Measurements from ENCODE around the gene CEP250. TPM values are rescaled to one million over a fixed set of nuclear protein-coding genes. Genes with fewer than 3 reads are reported as not detected.
"Not testable (repeated sequence)": the region's sequence is repeated elsewhere in the genome, so short reads cannot be mapped to it uniquely, and the experiment has no call there.

CEP250 gene
- total RNA-seq, 1 donor from 2014 or later, result 21.8 TPM

GRCh38 chr20:35529552-35529951, 74.2 kb downstream of the CEP250 start, which contains the start of gene C20orf173:
Gene C20orf173, minus strand, starts transcription at chr20:35529652. Its CDS starts 279 bp downstream, at chr20:35529373.
- DNase-seq, result no peak

- DNase-seq, result peak; percentile 3
Observed at GRCh38 chr20:35539756-35540212, 84.4 kb downstream of the CEP250 start.

GRCh38 chr20:35541118-35541782, 85.9 kb downstream of the CEP250 start:
- DNase-seq, result no peak

- peak; percentile 89 for DNase-seq
Observed at GRCh38 chr20:35541783-35542662, 86.6 kb downstream of the CEP250 start, which contains the start of gene ERGIC3. Gene ERGIC3, plus strand, starts transcription at chr20:35542078. Its CDS starts 20 bp downstream, at chr20:35542098.

GRCh38 chr20:35542990-35543389, 87.6 kb downstream of the CEP250 start:
- no peak for DNase-seq

DNA sequence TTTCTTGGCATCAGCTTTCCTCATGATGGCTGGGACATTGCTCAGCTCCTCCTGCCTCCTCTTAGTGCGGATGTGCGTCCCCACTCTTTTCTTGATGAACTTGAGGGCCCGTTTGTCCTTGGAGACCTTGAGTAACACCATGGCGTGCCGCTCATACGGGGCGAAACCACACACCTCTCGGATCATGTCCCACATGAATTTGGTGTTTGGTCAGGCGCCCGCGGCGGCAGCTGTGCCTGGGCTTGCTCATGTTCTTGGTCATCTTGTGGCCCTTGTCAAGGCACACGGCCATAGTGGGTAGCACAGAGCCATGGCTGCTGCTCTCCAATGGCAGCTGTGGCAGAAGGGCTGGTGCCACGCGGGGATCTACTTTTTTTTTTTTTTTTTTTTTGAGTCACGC, 89.0 kb downstream of the CEP250 start:
- DNase-seq, result no peak

GRCh38 chr20:35544941-35545340, 89.5 kb downstream of the CEP250 start:
- not testable (repeated sequence) for DNase-seq

DNA sequence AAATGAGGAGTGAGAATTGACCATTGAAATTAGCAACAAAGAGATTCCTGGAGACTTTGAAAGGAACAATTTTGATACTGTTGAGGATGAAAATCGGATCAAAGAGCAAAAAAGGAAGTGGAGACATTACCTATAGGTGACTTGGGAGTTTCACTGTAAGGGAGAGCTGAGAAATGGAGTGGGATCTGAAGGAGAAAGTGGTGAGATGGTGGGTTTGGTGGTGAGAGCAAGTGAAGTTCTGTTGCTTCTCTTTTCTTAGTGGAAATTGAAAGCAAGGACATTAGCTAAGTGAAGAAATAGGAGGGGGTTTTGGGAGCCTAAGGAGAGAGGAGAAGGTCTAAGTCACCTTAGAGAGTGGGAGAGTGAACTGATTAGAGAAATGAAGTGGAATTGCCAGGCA, 90.7 kb downstream of the CEP250 start:
- no peak for DNase-seq

DNA sequence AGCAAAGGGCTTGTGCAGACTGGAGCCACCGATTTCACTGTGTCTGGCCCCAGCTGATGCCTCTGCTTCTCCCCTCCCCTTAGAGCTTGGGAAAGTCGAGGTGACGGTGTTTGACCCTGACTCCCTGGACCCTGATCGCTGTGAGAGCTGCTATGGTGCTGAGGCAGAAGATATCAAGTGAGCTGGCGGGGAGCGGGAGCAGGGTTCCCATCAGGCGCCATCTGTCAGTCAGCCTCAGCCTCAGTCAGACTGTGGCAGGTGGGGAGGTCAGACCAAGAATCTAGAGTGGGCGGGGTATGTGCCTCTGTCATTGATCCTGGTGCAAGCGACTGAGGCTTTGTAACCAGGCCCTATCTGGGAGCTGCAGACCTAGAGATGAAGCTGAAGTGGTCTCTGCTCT, 91.9 kb downstream of the CEP250 start:
- DNase-seq, result no peak

- no peak for DNase-seq
Observed at GRCh38 chr20:35551503-35551902, 96.1 kb downstream of the CEP250 start.

DNA sequence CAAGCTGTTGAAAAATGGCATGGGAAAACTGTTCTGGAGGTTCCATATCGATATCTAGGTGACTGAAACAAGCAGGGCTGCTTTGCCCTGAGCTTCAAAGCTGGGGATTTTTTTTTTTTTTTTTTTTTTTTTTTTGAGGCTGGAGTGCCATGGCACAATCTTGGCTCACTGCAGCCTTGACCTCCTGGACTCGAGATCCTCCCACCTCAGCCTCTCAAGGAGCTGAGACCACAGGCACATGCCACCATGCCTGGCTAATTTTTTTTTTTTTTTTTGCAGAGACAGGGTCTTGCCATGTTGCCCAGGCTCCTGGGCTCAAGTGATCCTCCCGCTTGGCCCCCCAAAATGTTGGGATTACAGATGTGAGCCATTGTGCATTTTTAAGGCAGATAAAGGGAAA, 97.5 kb downstream of the CEP250 start:
- no peak for DNase-seq

DNA sequence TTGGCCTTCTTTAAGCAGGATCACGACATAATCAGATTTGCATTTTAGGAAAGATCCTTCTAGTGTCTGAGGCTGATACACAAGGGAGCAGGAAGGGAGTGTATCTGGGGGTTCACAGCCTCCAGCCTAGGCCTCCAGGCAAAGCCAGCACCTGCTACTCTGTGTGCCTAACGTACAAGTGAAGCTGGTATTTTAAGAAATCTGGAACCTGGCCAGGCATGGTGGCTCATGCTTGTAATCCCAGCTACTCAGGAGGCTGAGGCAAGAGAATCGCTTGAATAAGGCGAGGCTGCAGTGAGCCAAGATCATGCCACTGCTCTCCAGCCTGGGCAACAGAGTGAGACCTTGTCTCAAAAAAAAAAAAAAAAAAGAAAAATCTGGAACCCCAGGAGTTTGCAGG, 100.1 kb downstream of the CEP250 start:
- DNase-seq, result not testable (repeated sequence)

DNA sequence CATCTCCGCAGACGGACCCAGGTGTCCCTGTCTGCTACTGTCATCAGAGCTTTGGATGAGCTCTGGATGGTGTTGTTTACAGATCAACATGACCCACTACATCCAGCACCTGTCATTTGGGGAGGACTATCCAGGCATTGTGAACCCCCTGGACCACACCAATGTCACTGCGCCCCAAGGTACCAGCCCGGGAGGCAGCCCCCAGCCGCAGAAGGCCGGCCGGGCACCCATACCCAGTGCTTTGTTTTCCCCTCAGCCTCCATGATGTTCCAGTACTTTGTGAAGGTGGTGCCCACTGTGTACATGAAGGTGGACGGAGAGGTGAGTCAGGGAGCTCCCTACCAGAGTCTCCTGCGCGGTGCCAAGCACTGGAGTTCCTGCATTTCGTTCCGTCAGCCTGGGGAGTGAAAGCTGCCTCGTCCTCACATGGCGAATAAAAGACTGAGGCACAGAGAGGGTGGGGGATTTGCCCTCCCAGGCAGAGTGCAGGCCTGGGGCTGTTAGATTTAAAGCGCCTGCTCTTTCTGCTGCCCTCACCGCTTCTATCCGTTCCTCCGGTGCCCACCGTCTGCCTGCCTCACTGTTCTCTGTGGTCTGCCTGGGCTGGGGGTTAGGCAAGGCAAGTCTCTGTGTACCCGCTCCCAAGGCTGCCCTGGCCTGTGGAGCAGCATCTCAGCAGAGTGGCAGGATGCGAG, 100.7 kb downstream of the CEP250 start:
- no peak for DNase-seq

GRCh38 chr20:35556871-35557270, 101.5 kb downstream of the CEP250 start:
- no peak for DNase-seq

DNA sequence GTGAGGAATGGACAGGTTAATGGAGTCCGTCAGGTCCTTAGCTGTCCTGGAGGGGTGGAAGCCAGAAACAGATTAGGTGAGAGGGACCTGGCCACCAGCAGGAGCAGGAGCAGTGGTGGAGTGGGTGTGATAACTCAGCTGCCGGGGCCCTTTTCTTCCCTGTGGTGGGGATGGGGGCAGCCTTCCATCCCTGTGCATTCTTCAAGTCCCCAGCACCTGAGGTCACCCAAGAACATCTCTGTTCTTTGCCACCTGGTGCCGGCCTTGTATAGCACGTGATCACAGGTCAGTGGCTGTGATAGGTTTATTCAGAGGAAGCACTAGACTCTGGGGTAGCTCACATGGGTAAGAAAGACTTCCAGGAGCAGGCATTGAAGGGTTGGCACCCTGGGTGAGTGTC, 103.1 kb downstream of the CEP250 start:
- DNase-seq, result no peak

- no peak for DNase-seq
Observed at GRCh38 chr20:35559042-35559693, 103.8 kb downstream of the CEP250 start.

GRCh38 chr20:35560105-35560511, 104.7 kb downstream of the CEP250 start:
- DNase-seq, result no peak

DNA sequence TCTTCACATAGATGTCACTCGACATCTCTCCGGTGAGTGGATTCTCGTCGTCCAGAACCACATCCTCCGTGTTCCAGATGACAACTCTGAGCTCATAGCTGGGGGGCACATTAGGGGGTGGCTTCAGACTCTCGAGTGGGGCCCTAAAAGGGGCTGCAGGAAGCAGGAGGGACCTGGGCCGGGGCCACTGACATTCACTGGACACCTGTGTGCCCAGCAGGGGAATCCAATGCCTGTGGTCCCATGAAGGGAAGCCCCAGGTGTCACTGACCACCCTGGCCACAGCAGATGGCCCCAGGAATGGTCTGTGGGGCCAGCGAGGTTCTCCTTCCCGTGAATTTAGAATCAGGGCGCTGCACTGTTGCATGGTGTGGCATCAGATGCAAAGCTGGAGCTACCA, 105.1 kb downstream of the CEP250 start:
- DNase-seq, result no peak

DNA sequence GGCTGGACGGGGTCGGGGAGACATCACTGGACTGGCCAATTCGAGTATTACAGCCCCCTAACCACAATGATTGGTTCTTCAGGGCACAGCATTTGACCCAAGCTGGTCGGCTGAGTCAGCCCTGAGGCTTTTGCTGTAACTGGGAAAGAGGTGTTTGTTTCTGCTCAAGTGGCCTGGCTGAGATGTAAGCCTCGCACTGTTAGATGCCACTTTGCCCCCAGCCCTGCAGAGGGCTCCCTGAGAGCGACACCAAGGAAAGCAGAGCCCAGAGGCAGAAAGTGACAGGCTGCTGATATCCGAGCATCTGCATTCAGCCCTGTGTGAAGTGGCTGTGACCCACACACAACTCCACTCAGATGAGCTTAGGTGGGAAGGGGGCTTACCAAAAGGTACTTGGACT, 105.9 kb downstream of the CEP250 start:
- DNase-seq, result peak; percentile 5

DNA sequence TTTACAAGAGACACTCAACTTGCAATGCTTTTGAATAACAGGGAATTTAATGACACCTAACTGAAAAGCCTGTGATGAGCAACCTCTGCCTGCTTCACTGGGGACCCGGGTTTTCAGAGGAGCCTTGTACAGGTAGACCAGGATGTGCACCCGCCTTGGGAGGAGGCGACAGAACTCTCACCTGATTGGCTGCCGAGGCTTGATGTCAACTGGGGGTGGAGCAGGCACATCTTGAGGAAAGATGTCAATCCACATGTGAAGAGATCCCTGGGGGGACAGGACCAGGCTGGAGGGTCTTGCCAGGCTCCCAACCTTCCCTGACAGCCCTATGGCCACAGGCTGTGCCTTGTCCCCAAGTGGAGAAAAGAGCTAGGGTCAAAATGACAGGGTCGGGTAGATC, 106.3 kb downstream of the CEP250 start:
- DNase-seq, result no peak

GRCh38 chr20:35562541-35563110, 107.2 kb downstream of the CEP250 start:
- no peak for DNase-seq

- DNase-seq, result no peak
Observed at GRCh38 chr20:35563834-35564233, 108.4 kb downstream of the CEP250 start.

Data from occipital lobe (tissue), 2 donors.